ENCODE data around the gene HBG2.

DNA sequence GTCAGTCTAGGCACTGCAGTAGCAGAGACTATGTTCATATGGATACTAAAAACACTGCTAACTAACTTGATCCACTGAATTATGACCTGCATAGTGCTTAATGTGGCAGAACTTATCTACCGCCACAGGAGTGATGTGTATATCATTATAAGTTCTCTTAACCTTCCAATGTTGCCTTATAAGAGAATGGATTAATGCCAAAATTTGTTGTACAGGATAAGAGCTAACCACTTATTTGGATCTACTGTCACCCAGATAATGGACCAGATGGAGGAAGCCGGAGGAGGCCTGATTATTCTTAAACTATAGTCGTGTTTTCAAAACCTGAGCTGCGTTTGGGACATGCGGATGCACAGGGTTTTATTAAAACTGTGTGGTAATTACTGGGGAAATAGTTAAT lies 49.0 kb upstream of the HBG2 start:
- TF ChIP-seq PML (IDR thresholded peaks at IDR 0.05; ENCODE audit: low read length), result no peak
- TF ChIP-seq, protein P1, sequence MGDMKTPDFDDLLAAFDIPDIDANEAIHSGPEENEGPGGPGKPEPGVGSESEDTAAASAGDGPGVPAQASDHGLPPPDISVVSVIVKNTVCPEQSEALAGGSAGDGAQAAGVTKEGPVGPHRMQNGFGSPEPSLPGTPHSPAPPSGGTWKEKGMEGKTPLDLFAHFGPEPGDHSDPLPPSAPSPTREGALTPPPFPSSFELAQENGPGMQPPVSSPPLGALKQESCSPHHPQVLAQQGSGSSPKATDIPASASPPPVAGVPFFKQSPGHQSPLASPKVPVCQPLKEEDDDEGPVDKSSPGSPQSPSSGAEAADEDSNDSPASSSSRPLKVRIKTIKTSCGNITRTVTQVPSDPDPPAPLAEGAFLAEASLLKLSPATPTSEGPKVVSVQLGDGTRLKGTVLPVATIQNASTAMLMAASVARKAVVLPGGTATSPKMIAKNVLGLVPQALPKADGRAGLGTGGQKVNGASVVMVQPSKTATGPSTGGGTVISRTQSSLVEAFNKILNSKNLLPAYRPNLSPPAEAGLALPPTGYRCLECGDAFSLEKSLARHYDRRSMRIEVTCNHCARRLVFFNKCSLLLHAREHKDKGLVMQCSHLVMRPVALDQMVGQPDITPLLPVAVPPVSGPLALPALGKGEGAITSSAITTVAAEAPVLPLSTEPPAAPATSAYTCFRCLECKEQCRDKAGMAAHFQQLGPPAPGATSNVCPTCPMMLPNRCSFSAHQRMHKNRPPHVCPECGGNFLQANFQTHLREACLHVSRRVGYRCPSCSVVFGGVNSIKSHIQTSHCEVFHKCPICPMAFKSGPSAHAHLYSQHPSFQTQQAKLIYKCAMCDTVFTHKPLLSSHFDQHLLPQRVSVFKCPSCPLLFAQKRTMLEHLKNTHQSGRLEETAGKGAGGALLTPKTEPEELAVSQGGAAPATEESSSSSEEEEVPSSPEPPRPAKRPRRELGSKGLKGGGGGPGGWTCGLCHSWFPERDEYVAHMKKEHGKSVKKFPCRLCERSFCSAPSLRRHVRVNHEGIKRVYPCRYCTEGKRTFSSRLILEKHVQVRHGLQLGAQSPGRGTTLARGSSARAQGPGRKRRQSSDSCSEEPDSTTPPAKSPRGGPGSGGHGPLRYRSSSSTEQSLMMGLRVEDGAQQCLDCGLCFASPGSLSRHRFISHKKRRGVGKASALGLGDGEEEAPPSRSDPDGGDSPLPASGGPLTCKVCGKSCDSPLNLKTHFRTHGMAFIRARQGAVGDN (IDR thresholded peaks at IDR 0.05), result no peak
- no peak for TF ChIP-seq ETV6 (conservative IDR thresholded peaks at IDR 0.05 in 1 of 2, IDR thresholded peaks at IDR 0.05 in 1 of 2; ENCODE audit: borderline replicate concordance in 1 of 2, low read depth in 1 of 2)
- no peak for TF ChIP-seq NFIC (IDR thresholded peaks at IDR 0.05; ENCODE audit: low read depth, low read length)
- TF ChIP-seq, protein P2, sequence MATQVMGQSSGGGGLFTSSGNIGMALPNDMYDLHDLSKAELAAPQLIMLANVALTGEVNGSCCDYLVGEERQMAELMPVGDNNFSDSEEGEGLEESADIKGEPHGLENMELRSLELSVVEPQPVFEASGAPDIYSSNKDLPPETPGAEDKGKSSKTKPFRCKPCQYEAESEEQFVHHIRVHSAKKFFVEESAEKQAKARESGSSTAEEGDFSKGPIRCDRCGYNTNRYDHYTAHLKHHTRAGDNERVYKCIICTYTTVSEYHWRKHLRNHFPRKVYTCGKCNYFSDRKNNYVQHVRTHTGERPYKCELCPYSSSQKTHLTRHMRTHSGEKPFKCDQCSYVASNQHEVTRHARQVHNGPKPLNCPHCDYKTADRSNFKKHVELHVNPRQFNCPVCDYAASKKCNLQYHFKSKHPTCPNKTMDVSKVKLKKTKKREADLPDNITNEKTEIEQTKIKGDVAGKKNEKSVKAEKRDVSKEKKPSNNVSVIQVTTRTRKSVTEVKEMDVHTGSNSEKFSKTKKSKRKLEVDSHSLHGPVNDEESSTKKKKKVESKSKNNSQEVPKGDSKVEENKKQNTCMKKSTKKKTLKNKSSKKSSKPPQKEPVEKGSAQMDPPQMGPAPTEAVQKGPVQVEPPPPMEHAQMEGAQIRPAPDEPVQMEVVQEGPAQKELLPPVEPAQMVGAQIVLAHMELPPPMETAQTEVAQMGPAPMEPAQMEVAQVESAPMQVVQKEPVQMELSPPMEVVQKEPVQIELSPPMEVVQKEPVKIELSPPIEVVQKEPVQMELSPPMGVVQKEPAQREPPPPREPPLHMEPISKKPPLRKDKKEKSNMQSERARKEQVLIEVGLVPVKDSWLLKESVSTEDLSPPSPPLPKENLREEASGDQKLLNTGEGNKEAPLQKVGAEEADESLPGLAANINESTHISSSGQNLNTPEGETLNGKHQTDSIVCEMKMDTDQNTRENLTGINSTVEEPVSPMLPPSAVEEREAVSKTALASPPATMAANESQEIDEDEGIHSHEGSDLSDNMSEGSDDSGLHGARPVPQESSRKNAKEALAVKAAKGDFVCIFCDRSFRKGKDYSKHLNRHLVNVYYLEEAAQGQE (IDR thresholded peaks at IDR 0.05; ENCODE audit: low read depth, low read length), result no peak
- TF ChIP-seq, protein P3, sequence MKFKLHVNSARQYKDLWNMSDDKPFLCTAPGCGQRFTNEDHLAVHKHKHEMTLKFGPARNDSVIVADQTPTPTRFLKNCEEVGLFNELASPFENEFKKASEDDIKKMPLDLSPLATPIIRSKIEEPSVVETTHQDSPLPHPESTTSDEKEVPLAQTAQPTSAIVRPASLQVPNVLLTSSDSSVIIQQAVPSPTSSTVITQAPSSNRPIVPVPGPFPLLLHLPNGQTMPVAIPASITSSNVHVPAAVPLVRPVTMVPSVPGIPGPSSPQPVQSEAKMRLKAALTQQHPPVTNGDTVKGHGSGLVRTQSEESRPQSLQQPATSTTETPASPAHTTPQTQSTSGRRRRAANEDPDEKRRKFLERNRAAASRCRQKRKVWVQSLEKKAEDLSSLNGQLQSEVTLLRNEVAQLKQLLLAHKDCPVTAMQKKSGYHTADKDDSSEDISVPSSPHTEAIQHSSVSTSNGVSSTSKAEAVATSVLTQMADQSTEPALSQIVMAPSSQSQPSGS (IDR thresholded peaks at IDR 0.05; ENCODE audit: low read length), result no peak
- TF ChIP-seq CREB1 (IDR thresholded peaks at IDR 0.05; ENCODE audit: low read depth), result no peak
- no peak for TF ChIP-seq ZNF217 (IDR thresholded peaks at IDR 0.05)
- TF ChIP-seq, protein P4, sequence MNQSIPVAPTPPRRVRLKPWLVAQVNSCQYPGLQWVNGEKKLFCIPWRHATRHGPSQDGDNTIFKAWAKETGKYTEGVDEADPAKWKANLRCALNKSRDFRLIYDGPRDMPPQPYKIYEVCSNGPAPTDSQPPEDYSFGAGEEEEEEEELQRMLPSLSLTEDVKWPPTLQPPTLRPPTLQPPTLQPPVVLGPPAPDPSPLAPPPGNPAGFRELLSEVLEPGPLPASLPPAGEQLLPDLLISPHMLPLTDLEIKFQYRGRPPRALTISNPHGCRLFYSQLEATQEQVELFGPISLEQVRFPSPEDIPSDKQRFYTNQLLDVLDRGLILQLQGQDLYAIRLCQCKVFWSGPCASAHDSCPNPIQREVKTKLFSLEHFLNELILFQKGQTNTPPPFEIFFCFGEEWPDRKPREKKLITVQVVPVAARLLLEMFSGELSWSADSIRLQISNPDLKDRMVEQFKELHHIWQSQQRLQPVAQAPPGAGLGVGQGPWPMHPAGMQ (IDR thresholded peaks at IDR 0.05; ENCODE audit: borderline replicate concordance), result no peak
- TF ChIP-seq, protein P5, sequence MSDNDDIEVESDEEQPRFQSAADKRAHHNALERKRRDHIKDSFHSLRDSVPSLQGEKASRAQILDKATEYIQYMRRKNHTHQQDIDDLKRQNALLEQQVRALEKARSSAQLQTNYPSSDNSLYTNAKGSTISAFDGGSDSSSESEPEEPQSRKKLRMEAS (IDR thresholded peaks at IDR 0.05; ENCODE audit: low read depth, low read length), result no peak
- TF ChIP-seq EP300 (IDR thresholded peaks at IDR 0.05; ENCODE audit: borderline replicate concordance in 1 of 2, control insufficient read depth in 1 of 2, low read depth in 2 of 2, low read length in 2 of 2), result no peak
- TF ChIP-seq POLR2A (IDR thresholded peaks at IDR 0.05; ENCODE audit: low read depth, low read length), result no peak
- TF ChIP-seq, protein P6, sequence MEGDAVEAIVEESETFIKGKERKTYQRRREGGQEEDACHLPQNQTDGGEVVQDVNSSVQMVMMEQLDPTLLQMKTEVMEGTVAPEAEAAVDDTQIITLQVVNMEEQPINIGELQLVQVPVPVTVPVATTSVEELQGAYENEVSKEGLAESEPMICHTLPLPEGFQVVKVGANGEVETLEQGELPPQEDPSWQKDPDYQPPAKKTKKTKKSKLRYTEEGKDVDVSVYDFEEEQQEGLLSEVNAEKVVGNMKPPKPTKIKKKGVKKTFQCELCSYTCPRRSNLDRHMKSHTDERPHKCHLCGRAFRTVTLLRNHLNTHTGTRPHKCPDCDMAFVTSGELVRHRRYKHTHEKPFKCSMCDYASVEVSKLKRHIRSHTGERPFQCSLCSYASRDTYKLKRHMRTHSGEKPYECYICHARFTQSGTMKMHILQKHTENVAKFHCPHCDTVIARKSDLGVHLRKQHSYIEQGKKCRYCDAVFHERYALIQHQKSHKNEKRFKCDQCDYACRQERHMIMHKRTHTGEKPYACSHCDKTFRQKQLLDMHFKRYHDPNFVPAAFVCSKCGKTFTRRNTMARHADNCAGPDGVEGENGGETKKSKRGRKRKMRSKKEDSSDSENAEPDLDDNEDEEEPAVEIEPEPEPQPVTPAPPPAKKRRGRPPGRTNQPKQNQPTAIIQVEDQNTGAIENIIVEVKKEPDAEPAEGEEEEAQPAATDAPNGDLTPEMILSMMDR (IDR thresholded peaks at IDR 0.05 in 2 of 3, conservative IDR thresholded peaks at IDR 0.05 in 1 of 3; ENCODE audit: control insufficient read depth in 2 of 3, extremely low read depth in 1 of 3, insufficient read depth in 1 of 3, low read depth in 3 of 3, low read length in 3 of 3), result no peak
- TF ChIP-seq CBX3 (IDR thresholded peaks at IDR 0.05; ENCODE audit: borderline replicate concordance, low read depth), result no peak

Measured in GM12878 (cell line).